ENCODE results near the gene LAMB3. TPM values are rescaled to one million over a fixed set of nuclear protein-coding genes. Genes with fewer than 3 reads are reported as not detected.

Gene LAMB3
- total and polyA plus RNA-seq, 10 of the 15 experiments (the other 5 are each of a cell fraction or from before 2014, with no cell fraction given) = 0.04 to 1.8 (median 0.10) TPM; not detected in 1

- TF ChIP-seq, protein P1, sequence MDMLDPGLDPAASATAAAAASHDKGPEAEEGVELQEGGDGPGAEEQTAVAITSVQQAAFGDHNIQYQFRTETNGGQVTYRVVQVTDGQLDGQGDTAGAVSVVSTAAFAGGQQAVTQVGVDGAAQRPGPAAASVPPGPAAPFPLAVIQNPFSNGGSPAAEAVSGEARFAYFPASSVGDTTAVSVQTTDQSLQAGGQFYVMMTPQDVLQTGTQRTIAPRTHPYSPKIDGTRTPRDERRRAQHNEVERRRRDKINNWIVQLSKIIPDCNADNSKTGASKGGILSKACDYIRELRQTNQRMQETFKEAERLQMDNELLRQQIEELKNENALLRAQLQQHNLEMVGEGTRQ (IDR thresholded peaks at IDR 0.05; ENCODE audit: borderline replicate concordance, low read depth, low read length) = no peak
- TF ChIP-seq ATF7 (IDR thresholded peaks at IDR 0.05; ENCODE audit: low read depth) (no peak), MXI1 (IDR thresholded peaks at IDR 0.05; ENCODE audit: low read depth, low read length) (no peak), CBFB (IDR thresholded peaks at IDR 0.05; ENCODE audit: low read depth) (no peak), POU2F2 (IDR thresholded peaks at IDR 0.05; ENCODE audit: borderline replicate concordance, low read depth, low read length) (no peak), TAF1 (IDR thresholded peaks at IDR 0.05; ENCODE audit: borderline replicate concordance, low read depth, low read length) (no peak), FOXK2 (IDR thresholded peaks at IDR 0.05) (no peak), SUZ12 (IDR thresholded peaks at IDR 0.05; ENCODE audit: unreplicated experiment) (no peak), CHD2 (IDR thresholded peaks at IDR 0.05; ENCODE audit: borderline replicate concordance, low read depth, low read length) (no peak), USF1 (IDR thresholded peaks at IDR 0.05; ENCODE audit: borderline replicate concordance, extremely low read length, insufficient read depth, low read depth, low read length) (no peak)
Measured at GRCh38 chr1:209675565-209676154, 23.4 kb upstream of the LAMB3 start (continued).
